ENCODE measurements around the gene SGSH.
"Not testable (repeated sequence)": the region's sequence is repeated elsewhere in the genome, so short reads cannot be mapped to it uniquely, and the experiment has no call there.

Gene SGSH

DNA sequence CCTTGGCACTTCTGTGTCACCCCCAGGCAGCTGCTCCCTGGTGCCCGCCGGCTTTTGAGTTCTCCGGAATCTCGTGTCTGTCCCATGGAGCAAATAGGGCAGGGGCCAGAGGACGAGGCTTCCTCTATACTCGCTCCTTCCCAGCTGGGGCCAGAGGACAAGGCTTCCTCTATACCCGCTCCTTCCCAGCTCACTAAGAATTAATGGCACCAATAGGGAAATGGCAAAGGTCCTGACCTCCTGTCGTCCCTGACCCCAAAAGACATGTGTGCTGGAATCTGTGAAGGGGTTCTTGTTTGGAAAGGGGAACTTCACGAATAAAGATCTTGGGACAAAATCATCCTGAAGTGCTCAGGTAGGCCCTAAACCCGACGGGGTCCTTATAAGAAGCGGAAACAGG is 7.6 kb downstream of the SGSH start:
- H3K4me3 ChIP-seq (ENCODE audit: low read depth, low read length) = no peak overlapping the region

DNA sequence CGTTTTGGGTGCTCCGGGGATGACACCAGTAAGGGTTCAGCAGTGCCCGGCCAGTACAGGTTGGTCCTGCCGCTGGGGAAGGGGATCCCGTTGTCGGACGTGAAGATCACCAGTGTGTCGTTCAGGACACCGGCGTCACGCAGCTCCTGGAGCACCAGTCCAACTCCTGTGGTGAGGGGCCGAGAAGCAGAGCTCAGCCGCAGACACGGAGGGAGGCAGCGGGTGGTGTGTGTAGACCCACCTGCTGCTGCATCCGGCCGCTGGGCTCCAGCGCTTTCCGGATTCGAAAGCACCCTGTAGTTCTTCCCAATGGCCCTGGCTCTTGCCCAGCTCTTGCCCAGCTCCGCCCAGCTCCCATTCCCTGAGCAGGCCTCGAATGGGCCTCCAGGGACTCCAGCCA is 8.0 kb downstream of the SGSH start:
- H3K4me3 ChIP-seq (ENCODE audit: low read depth, low read length) = no peak overlapping the region

DNA sequence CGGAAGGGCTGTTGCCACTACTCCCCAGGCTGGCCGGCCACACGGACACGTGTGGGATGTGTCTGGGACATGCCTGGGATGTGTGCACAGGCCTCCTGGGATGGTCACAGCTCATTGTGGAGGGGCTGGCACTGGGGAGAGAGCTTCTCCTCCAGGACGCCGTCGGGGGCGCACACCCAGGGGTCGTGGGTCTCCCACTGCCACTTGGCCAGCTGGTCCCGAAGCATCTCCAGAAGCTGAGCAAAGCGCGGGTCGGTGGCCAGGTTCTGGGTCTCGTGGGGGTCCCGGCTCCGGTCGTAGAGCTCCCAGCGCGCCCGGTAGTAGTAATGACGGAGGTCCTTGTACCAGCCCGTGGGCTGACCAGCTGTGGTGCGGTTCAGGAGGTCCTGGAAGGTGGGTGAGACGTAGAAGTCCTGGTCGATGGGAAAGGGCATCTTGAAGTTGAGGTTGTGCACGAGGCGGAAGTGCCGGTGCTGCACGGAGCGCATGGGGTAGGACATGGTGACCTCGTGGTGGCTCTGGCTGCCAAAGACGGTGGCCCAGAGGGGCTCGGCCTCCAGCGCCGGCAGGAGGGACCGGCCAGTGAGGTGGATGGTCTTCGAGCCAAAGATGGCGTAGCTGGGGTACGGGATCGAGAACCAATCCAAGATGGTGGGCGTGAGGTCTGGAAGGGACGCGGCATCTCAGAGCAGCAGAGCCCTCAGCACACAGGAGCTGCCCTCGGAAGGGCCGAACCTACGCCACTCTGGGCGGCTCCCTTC is 9.6 kb downstream of the SGSH start:
- no peak overlapping the region for H3K4me3 ChIP-seq (ENCODE audit: low read depth, low read length)

DNA sequence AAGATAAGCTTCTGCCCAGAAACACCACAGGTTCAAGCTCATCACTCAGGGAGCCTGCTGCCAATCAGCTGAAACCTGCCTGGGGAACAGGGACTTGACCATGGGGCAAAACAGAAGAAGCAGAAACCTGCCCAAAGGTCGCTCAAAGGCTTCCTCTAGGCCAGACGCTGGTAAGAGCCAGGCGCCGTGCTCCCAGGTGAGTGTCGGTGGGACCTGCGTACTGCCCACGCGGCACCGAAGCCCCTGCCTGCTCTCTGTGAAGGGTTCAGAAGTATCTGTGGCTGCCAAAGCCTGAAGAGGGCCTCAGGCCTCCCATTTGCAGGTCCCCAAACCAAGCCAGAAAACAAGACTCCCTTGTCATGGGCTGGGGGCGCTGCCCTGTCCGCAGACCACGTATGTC is 10.4 kb downstream of the SGSH start:
- H3K4me3 ChIP-seq (ENCODE audit: low read depth, low read length) = no peak overlapping the region

DNA sequence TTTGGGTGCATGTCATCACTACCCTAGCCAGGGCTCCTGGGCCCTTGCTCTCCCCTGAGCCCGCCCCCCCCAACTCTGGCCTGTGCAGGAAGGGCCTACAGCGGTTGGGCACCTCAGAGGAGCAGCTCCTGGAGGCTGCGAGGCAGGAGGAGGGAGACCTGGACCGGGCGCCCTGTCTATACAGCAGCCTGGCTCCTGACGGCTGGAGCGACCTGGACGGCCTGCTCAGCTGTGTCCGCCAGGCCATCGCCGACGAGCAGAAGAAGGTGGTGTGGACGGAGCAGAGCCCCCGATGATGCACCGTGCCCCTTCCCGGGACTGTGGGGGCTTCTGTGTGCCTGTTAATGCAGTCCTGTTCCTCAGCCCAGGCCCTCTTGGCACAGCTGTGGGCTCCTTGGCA is 12.1 kb downstream of the SGSH start:
- no peak overlapping the region for H3K4me3 ChIP-seq (ENCODE audit: low read depth, low read length)

DNA sequence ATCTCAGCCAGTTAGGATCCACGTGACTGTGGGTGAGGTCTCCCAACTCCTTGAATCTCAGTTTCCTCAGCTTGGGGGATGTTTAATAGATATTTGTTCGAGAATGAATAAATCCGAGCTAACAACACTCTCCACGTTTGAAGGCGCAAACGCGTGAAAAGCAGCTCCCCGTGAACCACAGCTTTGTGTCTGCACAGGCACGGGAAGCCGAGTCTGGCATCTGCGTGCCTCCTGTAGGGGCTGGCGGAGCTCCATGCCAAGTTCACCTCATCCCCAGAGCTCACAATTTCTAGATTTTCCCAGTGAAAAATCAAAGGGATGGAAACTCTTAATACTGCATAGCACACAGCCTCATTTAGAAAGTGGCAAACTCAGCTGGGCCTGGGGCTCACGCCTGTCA is 14.3 kb downstream of the SGSH start:
- H3K4me3 ChIP-seq (ENCODE audit: low read depth, low read length) = no peak overlapping the region

DNA sequence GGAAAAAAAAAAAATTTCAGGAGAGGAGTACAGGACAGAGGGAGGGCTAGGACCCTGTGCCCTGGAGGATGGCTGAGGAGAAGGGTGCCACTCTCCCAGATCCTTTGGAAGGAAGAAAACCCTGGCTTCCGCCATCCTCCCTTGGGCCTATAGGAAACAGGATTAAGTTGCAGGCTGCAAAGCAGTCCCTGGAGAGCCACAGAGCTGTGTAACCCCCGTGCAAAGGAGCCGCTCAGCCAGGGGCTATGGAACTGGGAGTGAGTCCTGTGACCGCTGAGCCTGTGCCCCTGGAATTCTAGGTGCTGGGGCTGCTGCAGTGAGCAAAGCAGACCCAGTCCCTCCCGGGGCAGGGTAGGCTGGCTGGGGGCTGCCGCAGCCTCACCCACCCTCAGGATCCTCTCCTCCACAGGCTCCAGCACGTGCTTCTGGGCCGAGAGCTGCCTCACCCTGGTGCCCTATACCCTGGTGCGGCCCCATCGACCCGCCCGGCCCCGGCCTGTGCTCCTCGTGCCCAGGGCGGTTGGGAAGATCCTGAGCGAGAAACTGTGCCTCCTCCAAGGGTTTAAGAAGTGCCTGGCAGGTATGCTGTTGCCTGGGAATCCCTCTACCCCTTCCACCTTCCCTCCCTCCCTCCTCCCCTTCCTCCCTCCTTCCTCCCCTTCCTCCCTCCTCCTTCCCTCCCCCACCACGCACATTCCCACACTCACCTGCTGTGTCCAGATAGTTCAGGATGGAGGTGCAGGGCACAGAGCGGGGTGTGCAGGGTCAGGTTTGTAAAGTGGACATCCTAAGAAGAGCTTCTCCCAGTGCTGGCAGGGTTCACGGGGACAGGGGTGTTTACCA is 15.3 kb downstream of the SGSH start:
- H3K4me3 ChIP-seq (ENCODE audit: low read depth, low read length) = no peak overlapping the region

DNA sequence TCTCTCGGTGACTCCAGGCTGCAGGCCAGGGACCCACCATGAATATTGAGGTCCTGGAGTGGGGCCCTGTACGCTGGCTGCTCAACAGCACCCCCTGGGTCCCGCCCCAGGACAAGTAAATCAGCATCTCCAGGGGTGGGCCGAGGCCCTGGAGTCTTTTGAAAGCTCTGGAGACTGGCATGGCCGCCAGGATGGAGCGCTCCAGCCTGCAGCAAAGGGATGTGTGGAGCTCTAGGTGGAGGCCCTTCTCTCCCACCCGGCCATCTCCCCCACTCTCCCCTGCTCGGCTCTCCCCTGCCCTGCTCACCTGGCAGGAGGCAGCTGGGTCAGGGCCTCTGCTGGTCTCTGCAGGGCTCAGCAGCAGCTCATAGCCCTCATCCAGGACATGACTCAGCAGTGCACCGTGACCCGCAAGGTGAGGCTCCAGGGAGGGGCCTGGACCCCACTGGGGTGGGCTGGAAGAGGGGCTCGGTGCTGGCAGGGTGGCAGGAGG is 16.6 kb downstream of the SGSH start:
- H3K4me3 ChIP-seq (ENCODE audit: low read depth, low read length) = no peak overlapping the region

DNA sequence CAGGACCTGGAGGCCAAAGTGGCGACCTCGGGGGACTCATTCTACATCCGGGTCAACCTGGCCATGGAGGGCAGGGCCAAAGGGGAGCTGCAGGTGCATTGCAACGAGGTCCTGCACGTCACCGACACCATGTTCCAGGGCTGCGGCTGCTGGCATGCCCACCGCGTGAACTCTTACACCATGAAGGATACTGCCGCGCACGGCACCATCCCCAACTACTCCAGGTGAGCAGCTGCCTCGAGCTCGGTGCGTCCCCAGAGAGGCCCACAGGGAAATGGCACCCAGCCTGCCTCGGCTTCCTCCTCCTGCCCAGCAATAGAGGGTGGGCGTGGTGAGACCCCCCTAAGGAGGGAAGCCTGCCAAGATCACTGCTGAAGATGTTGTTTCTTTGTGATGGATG is 17.9 kb downstream of the SGSH start:
- H3K4me3 ChIP-seq (ENCODE audit: low read depth, low read length) = no peak overlapping the region

DNA sequence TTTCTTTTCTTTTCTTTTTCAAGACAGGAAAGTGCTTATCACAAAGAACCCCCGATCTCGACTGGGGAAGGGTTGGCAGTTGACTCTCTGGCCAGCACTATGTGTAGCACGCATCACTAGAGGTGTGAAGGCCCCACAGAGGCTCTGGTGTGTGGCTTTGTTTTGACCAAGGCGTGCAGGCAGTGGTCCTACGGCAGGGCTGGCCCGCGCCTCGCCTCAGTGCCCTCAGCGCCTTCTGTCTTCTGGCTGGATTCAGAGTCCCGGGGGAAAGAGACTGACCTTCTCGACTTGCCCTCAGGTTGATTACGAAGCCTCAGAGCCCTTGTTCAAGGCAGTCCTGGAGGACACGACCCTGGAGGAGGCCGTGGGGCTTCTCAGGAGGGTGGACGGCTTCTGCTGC is 18.7 kb downstream of the SGSH start:
- H3K4me3 ChIP-seq (ENCODE audit: low read depth, low read length) = no peak overlapping the region

DNA sequence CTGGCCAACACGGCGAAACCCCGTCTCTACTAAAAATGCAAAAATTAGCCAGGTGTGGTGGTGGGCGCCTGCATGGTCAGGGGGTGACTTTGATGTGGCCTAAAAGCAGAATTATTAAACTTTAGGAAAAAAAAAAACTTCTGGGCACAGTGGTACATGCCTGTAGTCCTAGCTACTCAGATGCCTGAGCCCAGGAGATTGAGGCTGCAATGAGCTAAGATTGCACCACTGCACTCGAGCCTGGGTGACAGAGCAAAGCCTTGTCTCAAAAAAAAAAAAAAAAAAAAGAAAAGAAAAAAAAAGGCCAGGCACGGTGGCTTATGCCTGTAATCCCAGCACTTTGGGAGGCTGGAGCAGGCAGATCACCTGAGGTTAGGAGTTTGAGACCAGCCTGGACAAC is 20.8 kb downstream of the SGSH start:
- not testable (repeated sequence) for H3K4me3 ChIP-seq (ENCODE audit: low read depth, low read length)

DNA sequence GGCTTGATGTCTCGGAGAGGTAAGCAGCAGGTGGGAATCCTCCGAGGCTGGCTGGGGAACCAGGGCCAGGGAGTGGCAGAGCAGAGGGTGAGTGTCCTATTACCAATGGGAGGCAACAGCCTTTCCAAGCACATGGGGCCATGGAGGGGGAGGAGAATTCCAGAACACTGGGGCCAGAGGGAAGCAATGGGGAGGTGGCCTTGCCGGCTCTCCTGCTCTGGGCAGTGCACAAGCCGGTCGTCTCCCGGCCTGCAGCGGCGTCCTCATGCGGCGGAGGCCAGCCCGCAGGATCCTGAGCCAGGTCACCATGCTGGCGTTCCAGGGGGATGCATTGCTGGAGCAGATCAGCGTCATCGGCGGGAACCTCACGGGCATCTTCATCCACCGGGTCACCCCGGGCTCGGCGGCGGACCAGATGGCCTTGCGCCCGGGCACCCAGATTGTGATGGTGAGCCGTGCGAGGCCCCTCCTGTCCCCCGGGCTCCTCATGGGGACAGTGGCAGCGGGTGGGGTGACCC is 21.9 kb downstream of the SGSH start:
- H3K4me3 ChIP-seq (ENCODE audit: low read depth, low read length) = no peak overlapping the region

DNA sequence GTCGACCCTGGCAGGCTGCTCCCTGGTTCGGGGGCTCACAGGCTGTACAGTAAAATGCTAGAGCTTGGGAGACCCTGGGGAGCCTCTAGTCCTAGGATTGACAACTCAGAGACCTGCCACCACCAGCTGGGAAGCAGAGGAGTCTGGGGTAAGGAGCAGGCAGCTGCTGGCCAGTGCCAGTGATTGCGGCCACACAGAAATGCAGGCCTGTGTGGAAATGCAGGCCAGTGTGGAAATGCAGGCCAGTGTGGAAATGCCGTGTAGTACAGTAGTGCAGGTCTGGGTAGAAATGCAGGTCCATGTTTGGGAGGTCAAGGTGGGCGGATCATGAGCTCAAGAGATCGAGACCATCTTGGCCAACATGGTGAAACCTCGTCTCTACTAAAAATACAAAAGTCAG is 23.5 kb downstream of the SGSH start:
- no peak overlapping the region for H3K4me3 ChIP-seq (ENCODE audit: low read depth, low read length)

DNA sequence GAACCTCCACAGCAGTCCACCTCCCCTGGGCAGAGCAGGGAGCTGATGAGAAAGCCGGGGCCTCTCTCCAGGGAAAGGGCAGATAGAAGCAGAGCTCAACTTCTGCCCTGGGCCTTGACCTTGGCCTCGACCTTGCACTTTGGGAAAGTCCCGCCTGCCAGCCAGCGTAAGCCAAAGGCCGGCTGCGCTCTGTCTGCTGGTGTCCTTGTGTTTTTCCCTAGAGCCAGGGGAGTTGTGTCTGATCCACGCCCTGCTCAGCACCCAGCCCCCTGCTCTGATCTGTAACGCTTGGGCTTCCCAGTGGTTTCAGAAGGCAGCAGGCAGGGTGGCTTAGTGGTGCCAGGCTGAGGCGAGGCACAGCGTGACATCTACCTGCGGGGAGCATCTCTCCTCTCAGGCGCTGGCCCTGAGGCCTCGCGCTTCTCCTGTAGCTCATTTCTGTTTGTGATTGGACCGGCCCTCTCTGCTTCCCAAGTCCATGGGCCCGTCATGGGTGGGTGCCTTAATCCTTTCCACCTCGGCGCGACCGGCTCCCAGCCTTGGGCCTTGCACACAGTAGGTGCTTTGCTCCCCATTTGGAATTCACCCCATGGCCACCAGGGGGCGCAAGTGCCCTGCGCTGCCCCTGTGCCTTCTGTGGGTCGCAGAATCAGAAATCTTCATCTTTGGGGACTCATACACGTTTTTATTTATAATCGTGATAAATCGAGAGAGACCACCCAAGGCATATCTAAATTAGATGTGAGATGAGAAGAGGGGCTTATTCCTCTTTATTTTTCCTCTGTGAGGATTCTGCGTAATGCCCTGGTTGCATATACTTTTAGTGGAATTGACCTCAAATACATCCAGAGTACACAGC is 24.2 kb downstream of the SGSH start:
- no peak overlapping the region for H3K4me3 ChIP-seq (ENCODE audit: low read depth, low read length)

DNA sequence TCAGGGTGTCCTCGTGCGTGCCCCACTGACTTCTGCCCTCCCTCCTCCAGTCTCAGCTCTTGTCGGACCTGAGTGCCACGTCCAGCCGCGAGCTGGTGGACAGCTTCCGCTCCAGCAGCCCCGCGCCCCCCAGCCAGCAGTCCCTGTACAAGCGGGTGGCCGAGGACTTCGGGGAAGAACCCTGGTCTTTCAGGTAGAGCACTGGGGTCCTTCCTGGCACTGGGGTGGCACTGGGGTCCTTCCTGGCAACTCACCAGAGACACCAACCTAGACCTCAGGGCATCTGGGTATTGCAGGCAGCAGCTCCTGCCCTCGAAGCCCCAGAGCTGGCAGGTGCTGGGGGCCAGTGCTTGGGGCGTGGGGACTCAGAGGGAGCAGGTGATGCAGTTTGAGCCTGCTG is 25.0 kb downstream of the SGSH start:
- no peak overlapping the region for H3K4me3 ChIP-seq (ENCODE audit: low read depth, low read length)

DNA sequence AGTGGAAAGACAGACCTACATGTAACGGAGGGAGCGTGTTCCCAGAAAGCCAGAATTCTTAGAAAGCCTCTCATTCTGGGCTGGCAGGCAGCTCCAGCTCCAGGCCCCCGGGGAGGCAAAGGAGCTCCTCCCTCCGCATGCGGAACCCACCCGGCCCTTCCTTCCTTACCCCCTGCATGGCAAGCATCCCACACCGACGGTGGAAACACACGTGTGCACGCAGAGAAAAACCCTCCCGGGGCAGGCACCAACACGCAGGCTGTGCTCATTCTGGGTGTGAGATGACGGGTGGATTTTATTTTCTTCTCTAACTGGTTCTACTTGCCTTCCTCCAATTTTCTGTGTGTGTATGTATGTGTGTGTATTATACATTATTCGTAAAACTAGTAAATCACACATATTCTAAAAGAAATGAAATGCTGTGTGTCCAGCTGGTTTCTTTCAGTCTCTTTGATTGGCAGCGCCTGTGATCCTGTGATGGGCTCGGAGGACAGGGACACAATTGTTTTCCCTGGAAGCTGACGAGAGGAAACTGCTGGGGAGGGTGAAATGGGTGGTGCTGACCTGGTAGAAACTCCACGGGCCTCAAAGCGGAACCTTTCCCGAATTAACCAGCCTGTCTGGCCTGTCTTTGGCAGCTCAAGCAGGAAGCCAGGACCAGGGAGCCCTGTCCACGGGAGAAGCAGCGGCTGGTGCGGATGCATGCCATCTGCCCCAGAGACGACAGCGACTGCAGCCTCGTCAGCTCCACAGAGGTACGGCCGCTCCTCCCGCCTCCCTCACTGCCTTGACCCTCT is 28.1 kb downstream of the SGSH start:
- no peak overlapping the region for H3K4me3 ChIP-seq (ENCODE audit: low read depth, low read length)

DNA sequence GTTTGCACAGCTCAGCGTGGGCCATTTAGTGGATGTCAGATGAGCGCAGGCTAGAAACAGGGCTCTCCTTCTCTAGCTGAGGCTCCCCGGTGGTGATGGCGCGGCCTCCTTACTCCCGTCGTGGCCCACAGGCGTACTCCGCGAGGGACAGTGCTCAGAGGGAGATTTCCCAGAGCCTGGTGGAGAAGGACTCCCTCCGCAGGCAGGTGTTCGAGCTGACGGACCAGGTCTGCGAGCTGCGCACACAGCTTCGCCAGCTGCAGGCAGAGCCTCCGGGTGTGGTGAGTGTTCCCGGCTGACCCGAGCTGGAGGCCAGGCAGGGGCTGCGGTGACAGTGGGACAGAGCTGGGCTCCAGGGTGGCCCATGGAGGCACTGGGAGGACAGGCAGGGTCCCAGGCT is 28.9 kb downstream of the SGSH start:
- no peak overlapping the region for H3K4me3 ChIP-seq (ENCODE audit: low read depth, low read length)

DNA sequence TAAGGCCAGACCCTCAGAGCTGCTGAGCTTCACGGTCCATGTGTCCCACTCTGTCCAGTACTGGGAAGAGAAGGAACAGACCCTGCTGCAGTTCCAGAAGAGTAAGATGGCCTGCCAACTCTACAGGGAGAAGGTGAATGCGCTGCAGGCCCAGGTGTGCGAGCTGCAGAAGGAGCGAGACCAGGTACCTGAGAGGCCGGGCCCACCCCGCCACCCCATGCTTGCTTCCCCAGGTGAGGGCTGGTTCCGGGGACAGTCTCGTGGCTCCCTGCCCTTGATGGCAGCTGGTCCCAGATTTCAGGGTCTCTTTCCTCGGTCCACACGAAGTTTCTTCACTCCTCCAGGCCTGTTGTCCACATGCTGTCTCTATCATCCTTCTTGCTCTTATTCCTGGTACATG is 29.4 kb downstream of the SGSH start:
- H3K4me3 ChIP-seq (ENCODE audit: low read depth, low read length) = no peak overlapping the region

DNA sequence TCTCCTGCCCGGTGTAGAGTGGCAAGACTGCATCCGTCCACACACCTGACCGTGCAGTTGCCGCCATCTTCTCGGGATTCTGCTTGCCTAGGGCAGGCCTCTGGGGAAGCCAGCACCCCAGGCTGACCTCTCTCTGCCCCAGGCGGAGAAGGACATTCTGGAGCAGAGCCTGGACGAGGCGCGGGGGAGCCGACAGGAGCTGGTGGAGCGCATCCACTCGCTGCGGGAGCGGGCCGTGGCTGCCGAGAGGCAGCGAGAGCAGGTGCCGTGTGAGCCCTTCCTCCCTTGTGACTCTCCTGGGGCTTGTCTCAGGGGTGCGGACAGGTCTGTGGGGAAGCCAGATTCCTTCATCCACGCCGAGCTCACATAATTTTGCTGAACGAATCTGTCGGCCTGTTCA is 30.5 kb downstream of the SGSH start:
- H3K4me3 ChIP-seq (ENCODE audit: low read depth, low read length) = no peak overlapping the region

DNA sequence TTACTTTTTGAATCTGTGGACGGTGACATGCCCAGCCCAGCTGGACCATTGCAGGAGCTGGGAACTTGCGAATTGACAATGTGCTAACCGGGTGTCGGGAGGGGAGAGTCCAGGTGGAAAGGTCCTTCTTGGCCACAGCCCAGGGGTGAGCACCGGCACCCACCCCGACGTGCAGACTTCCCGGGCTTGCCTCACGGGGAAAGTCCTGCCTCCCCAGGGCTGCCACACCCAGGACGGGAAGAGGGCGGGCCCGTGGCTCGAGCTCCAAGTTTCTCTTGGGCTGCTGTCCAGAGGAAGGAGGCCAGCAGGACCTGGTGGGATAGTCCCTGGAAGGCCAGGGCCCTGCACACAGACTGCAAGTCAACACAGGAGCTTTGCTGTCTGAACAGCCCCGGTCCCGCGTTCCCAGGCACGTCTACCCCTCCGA is 32.6 kb downstream of the SGSH start:
- H3K4me3 ChIP-seq (ENCODE audit: low read depth, low read length) = no peak overlapping the region
